IMR-90 (cell line): ENCODE measurements around the gene SIGLEC11. TPM values are rescaled to one million over a fixed set of nuclear protein-coding genes. Genes with fewer than 3 reads are reported as not detected.

Source experiments
- ATAC-seq: fragments of 200-7000 bp; cut with Tn5 transposase; 2 replicates; pipeline ENCODE4 v1.9.1; 2020; ENCODE audit warnings: low read depth, mild to moderate bottlenecking, moderate library complexity
- BruUV-seq: library from RNA; stranded (reverse); fragments of 400-500 nt; replicated peaks from 2 replicates; lab custom pipeline; 2021; lab: Mats Ljungman, UMichigan
- CTCF ChIA-PET: fragments of 300-600 bp; formaldehyde crosslinking; extraction: SDS; loops from one replicate; lab custom pipeline; 2021; ENCODE audit warnings: antibody characterized with exemption; lab: Yijun Ruan, JAX
- POLR2A ChIA-PET: fragments of 300-600 bp; sonication (Branson Sonifier 250); formaldehyde crosslinking; loops from one replicate; lab custom pipeline; 2022; ENCODE audit warnings: antibody characterized with exemption; ENCODE audit not compliant: unreplicated experiment; lab: Charles Lee
- DNase-seq: peaks from one replicate; pipeline ENCODE4 v3.0.0; 2013
- H2AFZ ChIP-seq: replicated peaks from 2 replicates; pipeline ENCODE3; 2013; ENCODE audit warnings: low read length, mild to moderate bottlenecking; ENCODE audit not compliant: poor library complexity
- H2AK5ac ChIP-seq: 2 replicates; pipeline ENCODE4 v1.6.1; 2013; ENCODE audit warnings: low read depth, low read length, inconsistent platforms
- H2AK9ac ChIP-seq: replicated peaks from 2 replicates; pipeline ENCODE3; 2013; ENCODE audit warnings: mild to moderate bottlenecking, low read depth, low read length, moderate library complexity; ENCODE audit not compliant: poor library complexity
- H2BK120ac ChIP-seq: 2 replicates; pipeline ENCODE4 v1.6.1; 2013; ENCODE audit warnings: low read depth, low read length, inconsistent platforms
- H2BK15ac ChIP-seq: 3 replicates; pipeline ENCODE4 v1.6.1; 2013; ENCODE audit warnings: low read depth, low read length, inconsistent platforms
- H2BK20ac ChIP-seq: 2 replicates; pipeline ENCODE4 v1.6.1; 2013; ENCODE audit warnings: low read depth, mild to moderate bottlenecking, inconsistent platforms, low read length, moderate library complexity
- H2BK5ac ChIP-seq: 2 replicates; pipeline ENCODE4 v1.6.1; 2013; ENCODE audit warnings: mild to moderate bottlenecking, low read depth, low read length, inconsistent platforms; ENCODE audit not compliant: poor library complexity, severe bottlenecking
- H3K14ac ChIP-seq: replicated peaks from 2 replicates; pipeline ENCODE4 v1.6.1; 2013; ENCODE audit warnings: low read depth, low read length, inconsistent platforms
- H3K18ac ChIP-seq: 2 replicates; pipeline ENCODE4 v1.6.1; 2013; ENCODE audit warnings: low read depth, low read length, control low read depth
- H3K23ac ChIP-seq: 2 replicates; pipeline ENCODE4 v1.6.1; 2013; ENCODE audit warnings: low read depth, low read length, inconsistent platforms
- H3K27ac ChIP-seq: 2 replicates; pipeline ENCODE4 v1.5.1; 2013; ENCODE audit warnings: mild to moderate bottlenecking, control low read depth, low read length; ENCODE audit not compliant: insufficient read depth
- H3K27me3 ChIP-seq: 2 replicates; pipeline ENCODE4 v1.6.1; 2013; ENCODE audit warnings: low read length; ENCODE audit not compliant: control insufficient read depth, insufficient read depth
- H3K36me3 ChIP-seq: 2 replicates; pipeline ENCODE4 v1.6.1; 2013; ENCODE audit warnings: low read length, mixed read lengths; ENCODE audit not compliant: control insufficient read depth, insufficient read depth
- H3K4ac ChIP-seq: 2 replicates; pipeline ENCODE4 v1.6.1; 2013; ENCODE audit warnings: low read depth, low read length, inconsistent platforms
- H3K4me1 ChIP-seq: 2 replicates; pipeline ENCODE4 v1.6.1; 2013; ENCODE audit warnings: low read length, mixed read lengths; ENCODE audit not compliant: control insufficient read depth, insufficient read depth
- H3K4me2 ChIP-seq: 2 replicates; pipeline ENCODE4 v1.6.1; 2013; ENCODE audit warnings: low read depth, mild to moderate bottlenecking, control low read depth, low read length, moderate library complexity
- H3K4me3 ChIP-seq: 2 replicates; pipeline ENCODE4 v1.5.1; 2013; ENCODE audit warnings: low read depth, mild to moderate bottlenecking, control low read depth, low read length, moderate library complexity; ENCODE audit not compliant: insufficient read depth
- H3K56ac ChIP-seq: 2 replicates; pipeline ENCODE4 v1.6.1; 2013; ENCODE audit warnings: low read length, inconsistent platforms; ENCODE audit not compliant: insufficient read depth; ENCODE audit errors: extremely low read depth
- H3K79me1 ChIP-seq, 2 experiments: 2 replicates each; pipeline ENCODE4 v1.6.1; 2013; ENCODE audit warnings: low read length in 2 of 2, inconsistent platforms in 1 of 2, low read depth in 1 of 2
- H3K9ac ChIP-seq: 2 replicates; pipeline ENCODE4 v1.6.1; 2013; ENCODE audit warnings: low read depth, low read length, control low read depth
- H3K9me1 ChIP-seq: 2 replicates; pipeline ENCODE4 v1.6.1; 2013; ENCODE audit warnings: low read length, inconsistent platforms; ENCODE audit not compliant: insufficient read depth
- H3K9me3 ChIP-seq: 2 replicates; pipeline ENCODE4 v1.6.1; 2013; ENCODE audit warnings: low read length; ENCODE audit not compliant: control insufficient read depth, insufficient read depth
- H4K20me1 ChIP-seq: 2 replicates; pipeline ENCODE4 v1.6.1; 2013; ENCODE audit warnings: low read length, inconsistent platforms; ENCODE audit not compliant: insufficient read depth
- H4K5ac ChIP-seq: 2 replicates; pipeline ENCODE4 v1.6.1; 2013; ENCODE audit warnings: mild to moderate bottlenecking, low read depth, low read length, control low read depth
- H4K8ac ChIP-seq, 2 experiments: 2 replicates each; pipeline ENCODE4 v1.6.1; 2013; ENCODE audit warnings: low read depth in 2 of 2, low read length in 2 of 2, control low read depth in 1 of 2, inconsistent platforms in 1 of 2
- H4K91ac ChIP-seq: 2 replicates; pipeline ENCODE4 v1.6.1; 2013; ENCODE audit warnings: low read depth, low read length, inconsistent platforms; ENCODE audit not compliant: insufficient read depth
- BHLHE40 ChIP-seq: fragments of 150-350 bp; IDR thresholded peaks from 2 replicates; pipeline ENCODE4 v1.6.1; 2016; ENCODE audit warnings: mild to moderate bottlenecking, low read depth, low read length
- CEBPB ChIP-seq: IDR thresholded peaks from 2 replicates; pipeline ENCODE4 v1.6.1; 2012; ENCODE audit warnings: low read depth, low read length, improper control_type of control experiment
- CHD1 ChIP-seq: IDR thresholded peaks from 2 replicates; pipeline ENCODE4 v1.6.1; 2012; ENCODE audit warnings: low read depth, low read length, improper control_type of control experiment
- CTCF ChIP-seq: conservative IDR thresholded peaks from 2 replicates; pipeline ENCODE4 v1.5.1; 2012; ENCODE audit warnings: mild to moderate bottlenecking, low read depth, low read length, improper control_type of control experiment
- ELK1 ChIP-seq: fragments of 150-350 bp; IDR thresholded peaks from 2 replicates; pipeline ENCODE4 v1.6.1; 2016; ENCODE audit warnings: low read depth, mild to moderate bottlenecking, low read length, moderate library complexity, borderline replicate concordance
- FOS ChIP-seq: fragments of 150-350 bp; IDR thresholded peaks from 2 replicates; pipeline ENCODE4 v1.6.1; 2016; ENCODE audit warnings: low read depth, low read length
- MAFK ChIP-seq: IDR thresholded peaks from 2 replicates; pipeline ENCODE4 v1.6.1; 2012; ENCODE audit warnings: low read depth, low read length, improper control_type of control experiment
- MAZ ChIP-seq: IDR thresholded peaks from 2 replicates; pipeline ENCODE4 v1.6.1; 2012; ENCODE audit warnings: low read depth, mild to moderate bottlenecking, low read length, improper control_type of control experiment, moderate library complexity, borderline replicate concordance
- MXI1 ChIP-seq: IDR thresholded peaks from 2 replicates; pipeline ENCODE4 v1.6.1; 2012; ENCODE audit warnings: low read depth, mild to moderate bottlenecking, low read length, moderate library complexity, borderline replicate concordance
- NFE2L2 ChIP-seq: fragments of 150-350 bp; IDR thresholded peaks from 2 replicates; pipeline ENCODE4 v1.6.1; 2016; ENCODE audit warnings: low read depth, mild to moderate bottlenecking, low read length
- POLR2A ChIP-seq: IDR thresholded peaks from 2 replicates; pipeline ENCODE4 v1.6.1; 2012; ENCODE audit warnings: mild to moderate bottlenecking, low read depth, low read length
- RAD21 ChIP-seq: IDR thresholded peaks from 2 replicates; pipeline ENCODE4 v1.6.1; 2012; ENCODE audit warnings: low read length, improper control_type of control experiment
- RCOR1 ChIP-seq: IDR thresholded peaks from 2 replicates; pipeline ENCODE4 v1.6.1; 2012; ENCODE audit warnings: mild to moderate bottlenecking, low read length, improper control_type of control experiment; ENCODE audit not compliant: insufficient replicate concordance
- RFX5 ChIP-seq: IDR thresholded peaks from 2 replicates; pipeline ENCODE4 v1.8.0; 2012; ENCODE audit warnings: low read depth, mild to moderate bottlenecking, low read length, moderate library complexity
- SMC3 ChIP-seq: fragments of 150-350 bp; IDR thresholded peaks from 2 replicates; pipeline ENCODE4 v1.6.1; 2016; ENCODE audit warnings: low read depth, mild to moderate bottlenecking, antibody characterized with exemption, low read length, moderate library complexity
- WGBS, 2 experiments: methylation state at CpG; one replicate each; pipeline versions ENCODE4 v1.1.5 to v1.1.7; 2013; ENCODE audit warnings: missing lambda C conversion rate in 2 of 2; ENCODE audit not compliant: insufficient read length in 1 of 2; ENCODE audit errors: extremely low coverage in 2 of 2; 5-methylcytosine and 5-hydroxymethylcytosine counted together
- dilution Hi-C: fragments of 300-500 bp; cut with HindIII; formaldehyde crosslinking; loops from one replicate; pipeline ENCODE4 v1.14.3; 2018; ENCODE audit warnings: low sequenced_read_pairs; ENCODE audit not compliant: unreplicated experiment
- in situ Hi-C: fragments of 300-500 bp; cut with MboI; formaldehyde crosslinking; loops from 3 replicates; pipeline ENCODE4 v1.14.3; 2019; ENCODE audit warnings: low sequenced_read_pairs, inconsistent platforms, mixed read lengths
- intact Hi-C: fragments of 100-400 bp; cut with micrococcal nuclease; formaldehyde crosslinking; loops from 2 replicates; pipeline ENCODE4 v1.10.0; 2022
- polyA plus RNA-seq, 3 experiments: library from polyadenylated mRNA; depleted of rRNA; stranded (reverse); fragments of >200 nt; gene quantifications; 2 replicates each; pipeline ENCODE4 v1.2.3, GENCODE V29; 2012; ENCODE audit warnings: low replicate concordance in 1 of 3
- total RNA-seq: library from RNA; depleted of rRNA; stranded (reverse); fragments of >200 nt; gene quantifications from 2 replicates; pipeline ENCODE4 v1.2.3, GENCODE V29; 2012

Gene SIGLEC11
- total and polyA plus RNA-seq, 2 of the 4 experiments (the other 2 are of a cell fraction) = not detected

GRCh38 chr19:49908480-49909420, 52.2 kb downstream of the SIGLEC11 start:
- dilution Hi-C loops (no loop called here), intact Hi-C loops (no loop called here), in situ Hi-C loops (no loop called here)
- POLR2A ChIA-PET = no interaction called here
- Histone ChIP-seq H2AFZ (no peak overlapping the region), H3K9ac (no peak overlapping the region), H3K4me2 (no peak overlapping the region), H2BK5ac (no peak overlapping the region), H2AK5ac (no peak overlapping the region), H2BK20ac (no peak overlapping the region), H3K56ac (no peak overlapping the region), H4K20me1 (peaks cover 28% of the 10 kb centered on the region), H3K79me1 (peaks cover 7 to 67% of the 10 kb centered on the region in 2 experiments; a peak in 3 of 4 replicates), H4K91ac (no peak overlapping the region), H3K4me3 (no peak overlapping the region), H3K23ac (no peak overlapping the region), H4K8ac (no peak overlapping the region), H3K9me1 (peaks cover 12% of the 10 kb centered on the region; the same call in 1 of the 2 replicates), H3K4ac (no peak overlapping the region), H2BK15ac (no peak overlapping the region), H3K36me3 (peaks cover 47% of the 10 kb centered on the region), H3K18ac (no peak overlapping the region), H3K4me1 (peaks cover 3% of the 10 kb centered on the region), H2BK120ac (no peak overlapping the region), H2AK9ac (no peak overlapping the region), H3K14ac (no peak overlapping the region), H3K27ac (no peak overlapping the region), H3K9me3 (no peaks in the 10 kb centered on the region), H3K27me3 (no peaks in the 10 kb centered on the region), H4K5ac (no peak overlapping the region)
- no TSS peak for BruUV-seq
- CTCF ChIA-PET = no interaction called here
- WGBS, 2 experiments = 96% methylated on average over 30 of the region's 37 CpGs; no CpG with 5 or more reads in 1 of the 2 experiments
- DNase-seq = no peak
- no peak for ATAC-seq
- TF ChIP-seq SMC3 = no peak
- no peak for TF ChIP-seq RAD21
- no peak for TF ChIP-seq CTCF
- TF ChIP-seq BHLHE40 = no peak
- no peak for TF ChIP-seq CHD1
- TF ChIP-seq CEBPB = no peak
- TF ChIP-seq MAZ = no peak
- TF ChIP-seq RCOR1 = no peak
- no peak for TF ChIP-seq NFE2L2
- no peak for TF ChIP-seq POLR2A
- TF ChIP-seq ELK1 = no peak
- no peak for TF ChIP-seq FOS
- no peak for TF ChIP-seq RFX5
- no peak for TF ChIP-seq MAFK
- no peak for TF ChIP-seq MXI1
